Panc1 (cell line): ENCODE measurements around the gene PSMC1. TPM values are rescaled to one million over a fixed set of nuclear protein-coding genes. Genes with fewer than 3 reads are reported as not detected.

Experiments
- total RNA-seq: library from RNA; stranded (reverse); gene quantifications from one replicate; pipeline ENCODE4 v1.2.1, GENCODE V29; 2021; ENCODE audit not compliant: unreplicated experiment

Gene PSMC1
- total RNA-seq, 1 experiment from 2014 or later, result 112 TPM

Other genes with a start within 250 kb of the PSMC1 start
- not detected for gene KCNK13, start 194.6 kb upstream of the PSMC1 start, total RNA-seq
- 16.5 TPM for gene NRDE2, start 75.4 kb downstream of the PSMC1 start, total RNA-seq
- gene CALM1, start 140.5 kb downstream of the PSMC1 start, total RNA-seq, result 182 TPM